Stimulated activated CD8-positive, alpha-beta memory T cell treated with anti-CD3 and anti-CD28 coated beads, Interleukin-4, amount 100 ng/mL, for 1 hour (primary cell): ENCODE results near the gene ATP13A2.
"Not testable (repeated sequence)": the region's sequence is repeated elsewhere in the genome, so short reads cannot be mapped to it uniquely, and the experiment has no call there.

Source experiments
- DNase-seq, 2 donors: peaks; one replicate each; pipeline ENCODE4 v3.0.0-alpha.2; 2020; ENCODE audit warnings: low read depth in 2 of 2, low spot score in 1 of 2

ATP13A2 gene

GRCh38 chr1:16965486-16966067 lies 46.2 kb downstream of the ATP13A2 start:
- no peak for DNase-seq

- not testable (repeated sequence) for DNase-seq
These were observed 47.6 kb downstream of the ATP13A2 start for GRCh38 chr1:16964169-16964568.

- DNase-seq: no peak
These were observed 50.2 kb downstream of the ATP13A2 start for GRCh38 chr1:16961297-16962133.

GRCh38 chr1:16960560-16961296 lies 51.0 kb downstream of the ATP13A2 start:
- peak; percentile 35 to 59 for DNase-seq

GRCh38 chr1:16958475-16958874 lies 53.3 kb downstream of the ATP13A2 start:
- no peak for DNase-seq

GRCh38 chr1:16957731-16958130 lies 54.0 kb downstream of the ATP13A2 start:
- no peak for DNase-seq

- no peak for DNase-seq
These were observed 55.0 kb downstream of the ATP13A2 start for GRCh38 chr1:16956775-16957174.

- no peak for DNase-seq
These were observed 56.5 kb downstream of the ATP13A2 start for GRCh38 chr1:16955186-16955585.

GRCh38 chr1:16954579-16954978 lies 57.1 kb downstream of the ATP13A2 start:
- DNase-seq: no peak

- DNase-seq: not testable (repeated sequence)
These were observed 59.4 kb downstream of the ATP13A2 start for GRCh38 chr1:16952376-16952775.

- DNase-seq: not testable (repeated sequence)
These were observed 62.7 kb downstream of the ATP13A2 start for GRCh38 chr1:16949026-16949425.

GRCh38 chr1:16948282-16948891 lies 63.3 kb downstream of the ATP13A2 start:
- DNase-seq: not testable (repeated sequence)

GRCh38 chr1:16946646-16947045 lies 65.1 kb downstream of the ATP13A2 start:
- no peak for DNase-seq

GRCh38 chr1:16946185-16946584 lies 65.5 kb downstream of the ATP13A2 start:
- DNase-seq: not testable (repeated sequence)

- not testable (repeated sequence) for DNase-seq
These were observed 66.2 kb downstream of the ATP13A2 start for GRCh38 chr1:16945512-16945911.

- DNase-seq: no peak
These were observed 67.7 kb downstream of the ATP13A2 start for GRCh38 chr1:16944038-16944437.

GRCh38 chr1:16939386-16940180 lies 72.1 kb downstream of the ATP13A2 start:
- DNase-seq: not testable (repeated sequence)

GRCh38 chr1:16938351-16939321 lies 73.1 kb downstream of the ATP13A2 start:
- DNase-seq: no peak

- DNase-seq: not testable (repeated sequence)
These were observed 75.1 kb downstream of the ATP13A2 start for GRCh38 chr1:16936580-16936979.
